ENCODE results near the gene CBFA2T2.
A peak's percentile ranks its signal among the peaks of the same experiment; 100 is the strongest.
"Not testable (repeated sequence)": the region's sequence is repeated elsewhere in the genome, so short reads cannot be mapped to it uniquely, and the experiment has no call there.

Gene CBFA2T2

GRCh38 chr20:33576432-33577125, 86.7 kb downstream of the CBFA2T2 start:
- no peak for DNase-seq (ENCODE audit: low read depth)
- TF ChIP-seq CTCF (IDR thresholded peaks at IDR 0.05; ENCODE audit: control insufficient read depth, insufficient read depth, low read depth, low read length, missing control alignments): no peak

GRCh38 chr20:33578510-33578909, 88.6 kb downstream of the CBFA2T2 start:
- no peak overlapping the region for H3K4me3 ChIP-seq (ENCODE audit: control insufficient read depth, low read depth, low read length)
- peak; percentile 46 for DNase-seq (ENCODE audit: low read depth)
- no peak for TF ChIP-seq CTCF (IDR thresholded peaks at IDR 0.05; ENCODE audit: control insufficient read depth, insufficient read depth, low read depth, low read length, missing control alignments)

More at GRCh38 chr20:33576432-33577125, 86.7 kb downstream of the CBFA2T2 start:
- H3K4me3 ChIP-seq (ENCODE audit: control insufficient read depth, low read depth, low read length): no peak overlapping the region

GRCh38 chr20:33583143-33583542, 93.2 kb downstream of the CBFA2T2 start:
- no peak for TF ChIP-seq CTCF (IDR thresholded peaks at IDR 0.05; ENCODE audit: control insufficient read depth, insufficient read depth, low read depth, low read length, missing control alignments)
- no peak overlapping the region for H3K4me3 ChIP-seq (ENCODE audit: control insufficient read depth, low read depth, low read length)
- no peak for DNase-seq (ENCODE audit: low read depth)

GRCh38 chr20:33584976-33585375, 95.1 kb downstream of the CBFA2T2 start:
- TF ChIP-seq CTCF (IDR thresholded peaks at IDR 0.05; ENCODE audit: control insufficient read depth, insufficient read depth, low read depth, low read length, missing control alignments): no peak
- DNase-seq (ENCODE audit: low read depth): no peak

GRCh38 chr20:33585413-33585812, 95.5 kb downstream of the CBFA2T2 start:
- no peak for TF ChIP-seq CTCF (IDR thresholded peaks at IDR 0.05; ENCODE audit: control insufficient read depth, insufficient read depth, low read depth, low read length, missing control alignments)
- no peak overlapping the region for H3K4me3 ChIP-seq (ENCODE audit: control insufficient read depth, low read depth, low read length)
- no peak for DNase-seq (ENCODE audit: low read depth)

More at GRCh38 chr20:33584976-33585375, 95.1 kb downstream of the CBFA2T2 start:
- no peak overlapping the region for H3K4me3 ChIP-seq (ENCODE audit: control insufficient read depth, low read depth, low read length)

- no peak overlapping the region for H3K4me3 ChIP-seq (ENCODE audit: control insufficient read depth, low read depth, low read length)
- no peak for TF ChIP-seq CTCF (IDR thresholded peaks at IDR 0.05; ENCODE audit: control insufficient read depth, insufficient read depth, low read depth, low read length, missing control alignments)
- DNase-seq (ENCODE audit: low read depth): no peak
Measured at GRCh38 chr20:33589059-33589458, 99.2 kb downstream of the CBFA2T2 start.

GRCh38 chr20:33591901-33592300, 102.0 kb downstream of the CBFA2T2 start:
- not testable (repeated sequence) for DNase-seq (ENCODE audit: low read depth); H3K4me3 ChIP-seq (ENCODE audit: control insufficient read depth, low read depth, low read length)
